ENCODE results near the gene CAMK2N1. TPM values are rescaled to one million over a fixed set of nuclear protein-coding genes. Genes with fewer than 3 reads are reported as not detected.

CAMK2N1 gene
- total RNA-seq, 1 donor from 2014 or later: 42.6 TPM

- Histone ChIP-seq H3K36me3 (ENCODE audit: control insufficient read depth, insufficient read depth, low read length) (no peaks in the 10 kb centered on the region), H3K4me3 (ENCODE audit: low read depth, low read length) (no peak overlapping the region), H3K27me3 (ENCODE audit: control insufficient read depth, insufficient read depth, low read length) (no peaks in the 10 kb centered on the region)
- DNase-seq (ENCODE audit: low read depth): no peak
- TF ChIP-seq CTCF (IDR thresholded peaks at IDR 0.05; ENCODE audit: insufficient read depth, low read length, poor library complexity, severe bottlenecking): no peak
Observed at GRCh38 chr1:20477348-20478056, 8.5 kb downstream of the CAMK2N1 start.

- no peak for TF ChIP-seq CTCF (IDR thresholded peaks at IDR 0.05; ENCODE audit: insufficient read depth, low read length, poor library complexity, severe bottlenecking)
- Histone ChIP-seq H3K36me3 (ENCODE audit: control insufficient read depth, insufficient read depth, low read length) (no peaks in the 10 kb centered on the region), H3K27me3 (ENCODE audit: control insufficient read depth, insufficient read depth, low read length) (no peaks in the 10 kb centered on the region), H3K4me3 (ENCODE audit: low read depth, low read length) (no peak overlapping the region)
- DNase-seq (ENCODE audit: low read depth): no peak
Observed at GRCh38 chr1:20476265-20477038, 9.6 kb downstream of the CAMK2N1 start.

GRCh38 chr1:20474996-20475395 is 11.0 kb downstream of the CAMK2N1 start:
- DNase-seq (ENCODE audit: low read depth): no peak
- Histone ChIP-seq H3K4me3 (ENCODE audit: low read depth, low read length) (no peak overlapping the region), H3K27me3 (ENCODE audit: control insufficient read depth, insufficient read depth, low read length) (no peaks in the 10 kb centered on the region), H3K36me3 (ENCODE audit: control insufficient read depth, insufficient read depth, low read length) (no peaks in the 10 kb centered on the region)
- no peak for TF ChIP-seq CTCF (IDR thresholded peaks at IDR 0.05; ENCODE audit: insufficient read depth, low read length, poor library complexity, severe bottlenecking)

GRCh38 chr1:20474333-20474975 is 11.6 kb downstream of the CAMK2N1 start:
- Histone ChIP-seq H3K27me3 (ENCODE audit: control insufficient read depth, insufficient read depth, low read length) (no peaks in the 10 kb centered on the region), H3K4me3 (ENCODE audit: low read depth, low read length) (no peak overlapping the region), H3K36me3 (ENCODE audit: control insufficient read depth, insufficient read depth, low read length) (no peaks in the 10 kb centered on the region)
- DNase-seq (ENCODE audit: low read depth): no peak
- no peak for TF ChIP-seq CTCF (IDR thresholded peaks at IDR 0.05; ENCODE audit: insufficient read depth, low read length, poor library complexity, severe bottlenecking)

- DNase-seq (ENCODE audit: low read depth): no peak
- Histone ChIP-seq H3K27me3 (ENCODE audit: control insufficient read depth, insufficient read depth, low read length) (no peaks in the 10 kb centered on the region), H3K36me3 (ENCODE audit: control insufficient read depth, insufficient read depth, low read length) (no peaks in the 10 kb centered on the region), H3K4me3 (ENCODE audit: low read depth, low read length) (no peak overlapping the region)
- TF ChIP-seq CTCF (IDR thresholded peaks at IDR 0.05; ENCODE audit: insufficient read depth, low read length, poor library complexity, severe bottlenecking): no peak
Observed at GRCh38 chr1:20473894-20474293, 12.1 kb downstream of the CAMK2N1 start.
